ENCODE measurements around the gene CNKSR3. TPM values are rescaled to one million over a fixed set of nuclear protein-coding genes. Genes with fewer than 3 reads are reported as not detected.

The CNKSR3 gene
- total RNA-seq, 1 donor from 2014 or later, result 0.20 TPM

GRCh38 chr6:154383273-154383672, 127.2 kb downstream of the CNKSR3 start:
- Mint-ChIP-seq H3K36me3 (ENCODE audit: low read depth) (no peaks in the 10 kb centered on the region), H3K27me3 (peaks cover 2% of the 10 kb centered on the region), H3K27ac (no peak overlapping the region), H3K4me3 (no peak overlapping the region), H3K4me1 (no peaks in the 10 kb centered on the region), H3K9me3 (no peaks in the 10 kb centered on the region)
- ChIA-PET CTCF (no interaction called here), POLR2A (no interaction called here)
- DNase-seq, result no peak
- no peak for TF ChIP-seq CTCF (IDR thresholded peaks at IDR 0.05)
- intact Hi-C loops (cut with micrococcal nuclease), result no loop called here
- ATAC-seq (ENCODE audit: low read depth), result no peak

- Mint-ChIP-seq H3K27me3 (peaks cover 2% of the 10 kb centered on the region), H3K4me3 (no peak overlapping the region), H3K36me3 (ENCODE audit: low read depth) (no peaks in the 10 kb centered on the region), H3K9me3 (no peaks in the 10 kb centered on the region), H3K4me1 (no peaks in the 10 kb centered on the region), H3K27ac (no peak overlapping the region)
- ChIA-PET CTCF (no interaction called here), POLR2A (no interaction called here)
- intact Hi-C loops (cut with micrococcal nuclease), result no loop called here
- no peak for ATAC-seq (ENCODE audit: low read depth)
- TF ChIP-seq CTCF (IDR thresholded peaks at IDR 0.05), result no peak
- no peak for DNase-seq
Measured at GRCh38 chr6:154382740-154383139, 127.7 kb downstream of the CNKSR3 start.

- DNase-seq (no peak), ATAC-seq (ENCODE audit: low read depth) (no peak)
- Mint-ChIP-seq H3K27me3 (peaks cover 2% of the 10 kb centered on the region), H3K4me1 (no peaks in the 10 kb centered on the region), H3K4me3 (no peak overlapping the region), H3K9me3 (no peaks in the 10 kb centered on the region), H3K36me3 (ENCODE audit: low read depth) (no peaks in the 10 kb centered on the region), H3K27ac (no peak overlapping the region)
- ChIA-PET CTCF (no interaction called here), POLR2A (no interaction called here)
- no peak for TF ChIP-seq CTCF (IDR thresholded peaks at IDR 0.05)
- intact Hi-C loops (cut with micrococcal nuclease), result no loop called here
Measured at GRCh38 chr6:154381548-154381947, 128.9 kb downstream of the CNKSR3 start.

GRCh38 chr6:154380741-154381140, 129.7 kb downstream of the CNKSR3 start:
- no peaks in the 10 kb centered on the region for H3K27me3 Mint-ChIP-seq
- intact Hi-C loops (cut with micrococcal nuclease), result no loop called here
- DNase-seq (no peak), ATAC-seq (ENCODE audit: low read depth) (no peak)
- H3K36me3 Mint-ChIP-seq (ENCODE audit: low read depth), result no peaks in the 10 kb centered on the region
- no peak for TF ChIP-seq CTCF (IDR thresholded peaks at IDR 0.05)
- ChIA-PET POLR2A (no interaction called here), CTCF (no interaction called here)
- no peak overlapping the region for H3K27ac Mint-ChIP-seq
- no peak overlapping the region for H3K4me3 Mint-ChIP-seq
- no peaks in the 10 kb centered on the region for H3K4me1 Mint-ChIP-seq
- H3K9me3 Mint-ChIP-seq, result no peaks in the 10 kb centered on the region

- DNase-seq (no peak), ATAC-seq (ENCODE audit: low read depth) (no peak)
- no peak for TF ChIP-seq CTCF (IDR thresholded peaks at IDR 0.05)
- Mint-ChIP-seq H3K4me1 (no peaks in the 10 kb centered on the region), H3K9me3 (no peaks in the 10 kb centered on the region), H3K27me3 (no peaks in the 10 kb centered on the region), H3K36me3 (ENCODE audit: low read depth) (no peaks in the 10 kb centered on the region), H3K27ac (no peak overlapping the region), H3K4me3 (no peak overlapping the region)
- ChIA-PET POLR2A (no interaction called here), CTCF (interaction anchor here (0.6 kb wide), 1 partner anchor 8 kb away, joined by 3 read pairs; no protein-coding TSS in a partner anchor)
- intact Hi-C loops (cut with micrococcal nuclease), result no loop called here
Measured at GRCh38 chr6:154379585-154379984, 130.9 kb downstream of the CNKSR3 start.
